Cerebellar cortex (tissue), 1 donor: Measurements from ENCODE around the gene CNDP1.

Experiments used
- DNase-seq: peaks from one replicate; pipeline ENCODE4 v3.0.0-alpha.2; 2015; ENCODE audit warnings: low spot score

The CNDP1 gene

GRCh38 chr18:74506448-74507084 lies 27.7 kb upstream of the CNDP1 start:
- no peak for DNase-seq

GRCh38 chr18:74507097-74507881 lies 27.0 kb upstream of the CNDP1 start:
- DNase-seq, result no peak

GRCh38 chr18:74507927-74508326 lies 26.4 kb upstream of the CNDP1 start:
- no peak for DNase-seq

- no peak for DNase-seq
Observed at GRCh38 chr18:74508366-74508765, 25.9 kb upstream of the CNDP1 start.

GRCh38 chr18:74508821-74509225 lies 25.5 kb upstream of the CNDP1 start:
- DNase-seq, result no peak

- no peak for DNase-seq
Observed at GRCh38 chr18:74509856-74510769, 24.2 kb upstream of the CNDP1 start.

GRCh38 chr18:74510770-74511095 lies 23.6 kb upstream of the CNDP1 start:
- no peak for DNase-seq

GRCh38 chr18:74511823-74512222 lies 22.5 kb upstream of the CNDP1 start:
- DNase-seq, result no peak

- no peak for DNase-seq
Observed at GRCh38 chr18:74512321-74513053, 21.8 kb upstream of the CNDP1 start.

GRCh38 chr18:74513149-74513882 lies 21.0 kb upstream of the CNDP1 start:
- no peak for DNase-seq

- DNase-seq, result no peak
Observed at GRCh38 chr18:74513883-74514205, 20.5 kb upstream of the CNDP1 start.

GRCh38 chr18:74514860-74515495 lies 19.3 kb upstream of the CNDP1 start:
- no peak for DNase-seq

GRCh38 chr18:74515620-74516231 lies 18.6 kb upstream of the CNDP1 start:
- DNase-seq, result no peak

- DNase-seq, result no peak
Observed at GRCh38 chr18:74516271-74517235, 17.7 kb upstream of the CNDP1 start.

- DNase-seq, result no peak
Observed at GRCh38 chr18:74517236-74517630, 17.1 kb upstream of the CNDP1 start.

- no peak for DNase-seq
Observed at GRCh38 chr18:74518456-74519295, 15.6 kb upstream of the CNDP1 start.

GRCh38 chr18:74519320-74520095 lies 14.8 kb upstream of the CNDP1 start:
- no peak for DNase-seq
